OCI-LY1 (cell line): Measurements from ENCODE around the gene TMEM40.

Experiments
- CTCF ChIP-seq: fragments of 200-600 bp; sonication (generic), shearing (Covaris generic); IDR thresholded peaks from 2 replicates; pipeline ENCODE4 v1.5.1; 2017; ENCODE audit warnings: mild to moderate bottlenecking, antibody characterized with exemption, low read length, moderate library complexity, mixed read lengths
- EZH2 ChIP-seq: fragments of 200-600 bp; sonication (generic), shearing (Covaris generic); IDR thresholded peaks from 2 replicates; pipeline ENCODE4 v1.8.0; 2017; ENCODE audit warnings: borderline replicate concordance, mixed run types, mild to moderate bottlenecking, antibody characterized with exemption, low read length, moderate library complexity, mixed read lengths

DNA sequence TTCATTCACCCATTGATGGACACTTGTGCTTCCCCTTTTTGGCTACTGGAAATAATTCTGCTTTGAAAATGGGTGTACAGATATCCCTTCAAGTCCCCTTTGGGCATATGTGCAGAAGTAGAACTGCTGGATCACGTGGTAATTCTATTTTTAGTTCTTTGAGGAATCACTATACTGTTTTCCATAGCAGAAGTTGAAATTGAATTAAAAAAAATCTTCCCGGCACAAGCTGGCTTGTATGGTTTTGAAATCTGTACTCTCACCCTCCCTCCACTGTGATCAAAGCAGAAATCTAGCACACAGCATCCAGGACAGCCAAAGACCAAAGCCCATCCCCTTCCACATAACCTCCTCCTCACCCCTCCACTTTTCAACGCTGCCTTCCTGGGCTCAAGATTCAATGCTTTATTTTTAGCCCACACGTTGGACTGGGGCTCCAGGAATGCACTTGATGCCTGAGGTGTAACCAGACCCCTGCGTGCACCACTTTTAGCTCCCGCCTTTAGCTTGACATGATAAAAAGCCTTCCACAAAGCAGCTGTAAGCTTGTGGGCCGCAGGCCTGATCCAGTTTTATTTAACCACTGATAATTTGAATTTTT lies 29.9 kb downstream of the TMEM40 start:
- TF ChIP-seq CTCF (no peak), EZH2 (no peak)
